ENCODE data around the gene PHOX2A.

DNA sequence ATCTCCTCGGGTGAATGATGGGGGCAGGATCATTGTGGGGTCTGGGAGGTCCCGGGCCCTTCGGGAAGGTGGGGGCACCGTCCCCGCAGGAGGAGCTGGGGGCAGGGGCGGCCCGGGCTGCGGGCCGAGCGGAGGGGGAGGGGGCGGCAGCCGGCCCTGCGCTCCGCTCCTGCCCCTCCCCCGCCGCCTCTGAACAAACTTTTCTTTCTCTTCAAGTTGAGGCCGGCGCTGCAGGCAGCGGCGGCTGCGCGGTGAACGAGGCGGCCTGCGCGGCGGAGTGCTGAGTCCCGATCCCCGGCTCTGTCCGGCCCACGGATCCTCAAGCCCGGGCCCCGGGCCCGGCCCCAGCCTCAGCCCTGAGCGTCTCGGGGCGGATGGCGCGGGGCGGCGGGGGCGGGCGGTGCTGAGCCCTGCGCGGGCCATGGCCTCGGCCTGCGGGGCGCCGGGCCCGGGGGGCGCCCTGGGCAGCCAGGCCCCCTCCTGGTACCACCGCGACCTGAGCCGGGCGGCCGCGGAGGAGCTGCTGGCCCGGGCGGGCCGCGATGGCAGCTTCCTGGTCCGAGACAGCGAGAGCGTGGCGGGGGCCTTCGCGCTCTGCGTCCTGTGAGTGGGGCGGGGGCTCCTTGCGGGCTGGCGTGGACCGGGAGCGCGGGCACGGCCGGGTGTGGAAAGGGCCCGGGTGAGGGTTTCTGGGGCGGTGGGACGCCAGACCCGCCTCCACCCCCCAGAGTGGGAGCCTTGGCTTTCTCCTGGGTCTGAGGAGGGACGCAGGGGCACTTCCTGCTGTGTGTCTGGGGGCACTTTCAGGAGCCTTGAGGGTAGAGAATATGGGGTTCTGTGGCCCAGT lies 19.2 kb downstream of the PHOX2A start, which contains the start of gene INPPL1:
- TF ChIP-seq CTCF (conservative IDR thresholded peaks at IDR 0.05; ENCODE audit: low read depth, low read length) (no peak), EZH2phosphoT487 (IDR thresholded peaks at IDR 0.05; ENCODE audit: borderline replicate concordance, low read length) (no peak)
